Measurements from ENCODE around the gene PLCB1.

The PLCB1 gene

DNA sequence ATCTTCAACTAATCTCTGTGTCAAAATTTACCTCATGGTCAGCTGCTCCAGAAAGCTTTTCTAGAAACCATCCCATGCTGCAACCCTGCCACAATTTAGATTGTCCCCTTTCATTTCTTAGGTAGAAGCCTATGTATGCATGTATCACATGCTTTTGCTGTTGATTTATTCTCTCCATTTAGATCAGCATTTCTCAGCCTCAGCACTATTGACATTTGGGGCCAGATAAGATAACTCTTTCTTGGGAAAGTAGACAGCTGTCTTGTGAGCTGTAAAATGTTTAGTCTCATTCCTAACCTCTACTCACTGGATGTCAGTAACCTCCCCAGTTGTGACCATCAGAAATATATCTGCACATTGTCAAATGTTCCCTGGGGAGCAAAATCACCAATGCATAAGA, 99.0 kb downstream of the PLCB1 start:
- H2BK120ac ChIP-seq (ENCODE audit: low read depth, low read length): no peak overlapping the region
- H2AK5ac ChIP-seq (ENCODE audit: low read depth, low read length): no peak overlapping the region
- H3K4me1 ChIP-seq (ENCODE audit: control insufficient read depth in 2 of 2, insufficient read depth in 1 of 2, low read depth in 1 of 2, low read length in 2 of 2): no peaks in the 10 kb centered on the region
- no peak overlapping the region for H2BK12ac ChIP-seq (ENCODE audit: low read length)
- H3K4me3 ChIP-seq (ENCODE audit: low read length in 2 of 2): no peak overlapping the region
- H4K8ac ChIP-seq (ENCODE audit: low read depth, low read length): no peak overlapping the region
- H3K4me2 ChIP-seq (ENCODE audit: insufficient read depth, low read length, poor library complexity, severe bottlenecking): no peak overlapping the region
- H2BK5ac ChIP-seq (ENCODE audit: low read length): no peak overlapping the region
- no peak overlapping the region for H3K23ac ChIP-seq (ENCODE audit: low read depth, low read length, poor library complexity)
- no peak overlapping the region for H3K4ac ChIP-seq (ENCODE audit: low read length)
- no peaks in the 10 kb centered on the region for H3K36me3 ChIP-seq (replicated peaks in 1 of 2; ENCODE audit: control insufficient read depth in 2 of 2, insufficient read depth in 2 of 2, low read length in 2 of 2)
- H4K91ac ChIP-seq (ENCODE audit: low read depth, low read length, poor library complexity): no peak overlapping the region
- H3K27me3 ChIP-seq (ENCODE audit: control insufficient read depth in 3 of 3, insufficient read depth in 3 of 3, low read depth in 1 of 3, low read length in 3 of 3): no peaks in the 10 kb centered on the region
- no peak overlapping the region for H3K27ac ChIP-seq (replicated peaks; ENCODE audit: low read length)
- no peaks in the 10 kb centered on the region for H3K9me3 ChIP-seq (replicated peaks in 1 of 2; ENCODE audit: control insufficient read depth in 2 of 2, insufficient read depth in 1 of 2, low read depth in 1 of 2, low read length in 2 of 2)
- no peak for DNase-seq (ENCODE audit: low spot score)
- H3K14ac ChIP-seq (ENCODE audit: low read length): no peak overlapping the region
- no peak overlapping the region for H2BK15ac ChIP-seq (ENCODE audit: low read length)
- no peak overlapping the region for H3K9ac ChIP-seq (ENCODE audit: low read depth, low read length, poor library complexity)
- H3K79me1 ChIP-seq (ENCODE audit: low read depth, low read length): no peaks in the 10 kb centered on the region
- no peak overlapping the region for H3K18ac ChIP-seq (ENCODE audit: low read length)
- H2AFZ ChIP-seq (ENCODE audit: low read length): no peak overlapping the region

DNA sequence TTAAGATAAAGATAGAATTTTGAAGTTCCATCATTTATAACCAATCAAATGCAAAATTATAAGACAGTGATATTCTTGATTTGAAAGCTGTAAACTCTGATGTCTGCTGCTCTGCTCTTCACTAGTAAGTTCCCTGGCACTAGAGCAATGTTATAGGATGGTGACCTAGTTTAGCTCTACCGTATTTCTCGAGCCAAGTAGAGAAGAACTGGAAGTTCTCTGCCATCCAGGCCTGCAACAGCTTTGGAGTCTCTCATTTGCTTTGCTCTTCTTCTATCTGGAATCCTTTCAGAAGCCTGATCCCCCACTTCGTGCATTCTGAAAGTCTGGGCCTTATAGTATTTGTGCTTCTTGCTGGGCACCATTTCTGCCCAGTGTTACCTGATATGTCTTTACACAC, 100.3 kb downstream of the PLCB1 start:
- Histone ChIP-seq H3K4me1 (ENCODE audit: control insufficient read depth in 2 of 2, insufficient read depth in 1 of 2, low read depth in 1 of 2, low read length in 2 of 2) (no peaks in the 10 kb centered on the region), H3K27ac (replicated peaks; ENCODE audit: low read length) (no peak overlapping the region), H2BK15ac (ENCODE audit: low read length) (no peak overlapping the region), H3K23ac (ENCODE audit: low read depth, low read length, poor library complexity) (no peak overlapping the region), H3K9ac (ENCODE audit: low read depth, low read length, poor library complexity) (no peak overlapping the region), H3K27me3 (ENCODE audit: control insufficient read depth in 3 of 3, insufficient read depth in 3 of 3, low read depth in 1 of 3, low read length in 3 of 3) (no peaks in the 10 kb centered on the region), H3K4me3 (ENCODE audit: low read length in 2 of 2) (no peak overlapping the region), H3K79me1 (ENCODE audit: low read depth, low read length) (no peaks in the 10 kb centered on the region), H2BK120ac (ENCODE audit: low read depth, low read length) (no peak overlapping the region), H3K18ac (ENCODE audit: low read length) (no peak overlapping the region), H2AK5ac (ENCODE audit: low read depth, low read length) (no peak overlapping the region), H4K8ac (ENCODE audit: low read depth, low read length) (no peak overlapping the region), H2BK12ac (ENCODE audit: low read length) (no peak overlapping the region), H3K36me3 (replicated peaks in 1 of 2; ENCODE audit: control insufficient read depth in 2 of 2, insufficient read depth in 2 of 2, low read length in 2 of 2) (no peaks in the 10 kb centered on the region), H3K9me3 (replicated peaks in 1 of 2; ENCODE audit: control insufficient read depth in 2 of 2, insufficient read depth in 1 of 2, low read depth in 1 of 2, low read length in 2 of 2) (no peaks in the 10 kb centered on the region), H3K14ac (ENCODE audit: low read length) (no peak overlapping the region), H3K4ac (ENCODE audit: low read length) (no peak overlapping the region), H2BK5ac (ENCODE audit: low read length) (no peak overlapping the region), H3K4me2 (ENCODE audit: insufficient read depth, low read length, poor library complexity, severe bottlenecking) (no peak overlapping the region), H4K91ac (ENCODE audit: low read depth, low read length, poor library complexity) (no peak overlapping the region), H2AFZ (ENCODE audit: low read length) (no peak overlapping the region)
- no peak for DNase-seq (ENCODE audit: low spot score)
- WGBS, 2 donors (ENCODE audit: extremely low coverage in 2 of 2, insufficient read length in 2 of 2, insufficient replicate concordance in 1 of 2): no CpG with 5 or more reads among the region's 3 CpGs

DNA sequence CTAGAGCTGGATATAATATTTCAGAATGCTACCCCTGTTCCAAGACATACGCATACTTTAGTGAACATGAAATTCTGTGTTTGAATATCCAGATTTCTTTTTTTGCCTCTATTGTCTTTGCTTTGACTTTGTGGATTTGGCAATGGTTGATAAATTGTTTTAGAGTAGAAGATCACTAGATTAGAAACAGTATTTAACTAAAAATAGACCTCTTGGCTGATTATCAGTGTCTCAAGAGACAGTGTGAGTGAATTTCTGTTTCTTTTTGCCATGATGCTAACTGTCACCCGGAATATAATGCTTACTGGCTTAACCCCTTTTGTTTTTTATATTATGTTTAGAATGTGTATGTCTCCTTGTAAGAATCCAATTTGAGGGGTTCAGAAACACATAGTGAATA, 102.5 kb downstream of the PLCB1 start:
- Histone ChIP-seq H2AFZ (ENCODE audit: low read length) (no peak overlapping the region), H3K4ac (ENCODE audit: low read length) (no peak overlapping the region), H3K9me3 (replicated peaks in 1 of 2; ENCODE audit: control insufficient read depth in 2 of 2, insufficient read depth in 1 of 2, low read depth in 1 of 2, low read length in 2 of 2) (no peaks in the 10 kb centered on the region), H3K4me1 (ENCODE audit: control insufficient read depth in 2 of 2, insufficient read depth in 1 of 2, low read depth in 1 of 2, low read length in 2 of 2) (no peaks in the 10 kb centered on the region), H2BK12ac (ENCODE audit: low read length) (no peak overlapping the region), H3K14ac (ENCODE audit: low read length) (no peak overlapping the region), H2BK5ac (ENCODE audit: low read length) (no peak overlapping the region), H3K79me1 (ENCODE audit: low read depth, low read length) (no peaks in the 10 kb centered on the region), H3K23ac (ENCODE audit: low read depth, low read length, poor library complexity) (no peak overlapping the region), H2BK120ac (ENCODE audit: low read depth, low read length) (no peak overlapping the region), H3K36me3 (replicated peaks in 1 of 2; ENCODE audit: control insufficient read depth in 2 of 2, insufficient read depth in 2 of 2, low read length in 2 of 2) (no peaks in the 10 kb centered on the region), H3K18ac (ENCODE audit: low read length) (no peak overlapping the region), H3K9ac (ENCODE audit: low read depth, low read length, poor library complexity) (no peak overlapping the region), H3K4me2 (ENCODE audit: insufficient read depth, low read length, poor library complexity, severe bottlenecking) (no peak overlapping the region), H3K4me3 (ENCODE audit: low read length in 2 of 2) (no peak overlapping the region), H4K91ac (ENCODE audit: low read depth, low read length, poor library complexity) (no peak overlapping the region), H3K27ac (replicated peaks; ENCODE audit: low read length) (no peak overlapping the region), H2AK5ac (ENCODE audit: low read depth, low read length) (no peak overlapping the region), H2BK15ac (ENCODE audit: low read length) (no peak overlapping the region), H3K27me3 (ENCODE audit: control insufficient read depth in 3 of 3, insufficient read depth in 3 of 3, low read depth in 1 of 3, low read length in 3 of 3) (no peaks in the 10 kb centered on the region), H4K8ac (ENCODE audit: low read depth, low read length) (no peak overlapping the region)
- no CpG with 5 or more reads among the region's 2 CpGs for WGBS, 2 donors (ENCODE audit: extremely low coverage in 2 of 2, insufficient read length in 2 of 2, insufficient replicate concordance in 1 of 2)
- no peak for DNase-seq (ENCODE audit: low spot score)

DNA sequence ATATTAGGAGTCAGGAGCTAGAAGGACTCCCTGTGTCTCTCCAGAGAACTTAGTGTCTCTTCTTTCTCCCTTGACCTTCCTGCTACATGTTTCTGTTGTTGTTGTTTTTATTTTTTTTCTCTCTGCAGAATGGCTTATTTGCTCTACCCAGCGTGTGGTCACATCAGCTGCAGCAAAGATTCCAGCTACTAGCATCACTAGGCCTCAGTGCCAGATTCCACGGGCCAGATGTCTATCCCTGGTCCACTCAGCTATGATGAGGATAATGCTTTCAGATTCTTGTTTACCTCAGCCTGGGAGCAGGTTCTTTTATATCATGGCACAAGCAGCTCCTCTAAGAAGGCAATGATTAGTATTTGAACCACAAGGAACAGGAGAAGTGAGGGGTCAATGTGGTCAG, 110.0 kb downstream of the PLCB1 start:
- H3K4ac ChIP-seq (ENCODE audit: low read length): no peak overlapping the region
- H3K18ac ChIP-seq (ENCODE audit: low read length): no peak overlapping the region
- no peak overlapping the region for H2AK5ac ChIP-seq (ENCODE audit: low read depth, low read length)
- no peak overlapping the region for H3K9ac ChIP-seq (ENCODE audit: low read depth, low read length, poor library complexity)
- no peak overlapping the region for H3K23ac ChIP-seq (ENCODE audit: low read depth, low read length, poor library complexity)
- H2BK12ac ChIP-seq (ENCODE audit: low read length): no peak overlapping the region
- WGBS, 2 donors (ENCODE audit: extremely low coverage in 2 of 2, insufficient read length in 2 of 2, insufficient replicate concordance in 1 of 2): no CpG with 5 or more reads among the region's 2 CpGs
- H2BK5ac ChIP-seq (ENCODE audit: low read length): no peak overlapping the region
- no peak for DNase-seq (ENCODE audit: low spot score)
- H3K4me1 ChIP-seq (ENCODE audit: control insufficient read depth in 2 of 2, insufficient read depth in 1 of 2, low read depth in 1 of 2, low read length in 2 of 2): no peaks in the 10 kb centered on the region
- no peak overlapping the region for H3K4me3 ChIP-seq (ENCODE audit: low read length in 2 of 2)
- H3K4me2 ChIP-seq (ENCODE audit: insufficient read depth, low read length, poor library complexity, severe bottlenecking): no peak overlapping the region
- no peak overlapping the region for H3K27ac ChIP-seq (replicated peaks; ENCODE audit: low read length)
- H4K91ac ChIP-seq (ENCODE audit: low read depth, low read length, poor library complexity): no peak overlapping the region
- no peaks in the 10 kb centered on the region for H3K27me3 ChIP-seq (ENCODE audit: control insufficient read depth in 3 of 3, insufficient read depth in 3 of 3, low read depth in 1 of 3, low read length in 3 of 3)
- H2AFZ ChIP-seq (ENCODE audit: low read length): no peak overlapping the region
- no peaks in the 10 kb centered on the region for H3K36me3 ChIP-seq (replicated peaks in 1 of 2; ENCODE audit: control insufficient read depth in 2 of 2, insufficient read depth in 2 of 2, low read length in 2 of 2)
- no peak overlapping the region for H3K14ac ChIP-seq (ENCODE audit: low read length)
- no peaks in the 10 kb centered on the region for H3K9me3 ChIP-seq (replicated peaks in 1 of 2; ENCODE audit: control insufficient read depth in 2 of 2, insufficient read depth in 1 of 2, low read depth in 1 of 2, low read length in 2 of 2)
- no peak overlapping the region for H2BK15ac ChIP-seq (ENCODE audit: low read length)
- no peak overlapping the region for H4K8ac ChIP-seq (ENCODE audit: low read depth, low read length)
- no peaks in the 10 kb centered on the region for H3K79me1 ChIP-seq (ENCODE audit: low read depth, low read length)
- no peak overlapping the region for H2BK120ac ChIP-seq (ENCODE audit: low read depth, low read length)

Measured in neuronal stem cell (in vitro differentiated cells).